ENCODE results near the gene CNTN4.

The CNTN4 gene

DNA sequence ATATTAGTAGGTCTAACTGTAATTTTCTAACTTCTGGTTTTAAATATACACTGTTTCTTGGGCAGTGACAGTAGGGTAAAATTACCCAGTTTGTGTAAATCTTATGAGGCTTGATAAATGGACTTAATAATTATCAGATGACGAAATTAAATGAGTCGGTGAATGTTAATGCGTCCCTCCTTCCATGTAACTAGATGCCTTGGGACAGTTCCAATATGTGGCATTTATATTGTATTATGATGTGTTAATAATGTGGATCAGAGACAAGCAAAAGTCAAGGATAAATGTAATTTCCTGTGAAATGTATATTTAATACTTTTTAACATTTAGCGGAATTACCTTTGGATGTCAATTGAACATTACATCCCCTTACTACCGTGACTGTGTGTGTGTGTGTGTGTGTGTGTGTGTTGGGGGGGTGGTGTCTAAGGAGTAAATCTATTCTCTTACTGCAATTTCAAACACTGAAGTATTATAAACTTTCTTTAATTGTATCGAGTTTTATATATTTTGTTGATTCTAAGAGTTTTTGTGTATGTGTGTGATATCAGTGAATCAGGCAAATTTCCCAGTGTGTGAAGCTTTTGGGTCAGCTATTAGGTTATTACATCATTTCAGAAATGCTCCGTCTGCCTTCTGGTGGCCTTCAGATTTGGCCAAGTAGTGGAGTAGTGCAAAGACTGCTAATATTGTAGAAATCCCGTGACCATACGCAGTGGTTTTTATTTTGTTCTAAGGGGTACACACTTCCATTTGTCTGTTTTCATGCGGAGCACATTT is 50.1 kb downstream of the CNTN4 start:
- DNase-seq (ENCODE audit: low read depth in 2 of 2), result no peak

DNA sequence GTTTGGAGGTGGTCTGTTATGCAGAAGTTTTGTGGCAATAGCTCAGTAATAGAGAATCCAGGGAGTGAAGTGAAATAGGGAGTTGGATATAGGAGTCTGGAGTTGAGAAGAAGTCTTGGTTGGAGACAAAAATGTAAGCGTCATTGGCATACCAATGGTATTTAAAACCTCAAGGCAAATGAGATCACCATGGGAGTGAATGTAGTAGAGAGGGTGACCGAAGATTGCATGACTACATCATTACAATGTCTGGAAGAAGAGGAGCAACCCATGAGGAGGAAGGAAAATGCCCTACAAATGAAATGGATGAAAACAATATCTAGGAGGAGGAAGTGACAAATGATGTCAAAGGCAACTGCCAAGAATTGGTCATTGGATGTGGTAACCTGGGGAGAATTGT is 54.4 kb downstream of the CNTN4 start:
- no peak for DNase-seq (ENCODE audit: low read depth in 2 of 2)

DNA sequence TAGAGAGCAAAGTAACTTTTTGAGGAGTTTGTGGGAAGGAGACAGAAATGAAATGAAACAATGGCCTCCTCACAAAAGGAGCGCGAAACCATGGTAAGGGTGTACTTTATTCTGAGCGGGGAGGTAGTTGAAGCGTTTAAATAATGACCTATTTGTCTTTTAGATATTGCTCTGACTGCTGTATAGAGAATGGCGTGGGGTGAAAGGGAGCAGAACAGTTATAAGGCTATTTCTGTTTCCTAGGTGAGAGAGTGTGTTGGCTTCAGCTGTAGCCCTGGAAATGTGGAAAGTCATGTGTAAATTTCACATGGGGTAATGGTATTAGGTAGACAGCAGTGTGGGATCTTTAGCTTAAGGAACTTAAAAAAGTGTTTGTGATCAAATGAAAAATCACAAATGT is 54.9 kb downstream of the CNTN4 start:
- DNase-seq (ENCODE audit: low read depth in 2 of 2), result no peak

DNA sequence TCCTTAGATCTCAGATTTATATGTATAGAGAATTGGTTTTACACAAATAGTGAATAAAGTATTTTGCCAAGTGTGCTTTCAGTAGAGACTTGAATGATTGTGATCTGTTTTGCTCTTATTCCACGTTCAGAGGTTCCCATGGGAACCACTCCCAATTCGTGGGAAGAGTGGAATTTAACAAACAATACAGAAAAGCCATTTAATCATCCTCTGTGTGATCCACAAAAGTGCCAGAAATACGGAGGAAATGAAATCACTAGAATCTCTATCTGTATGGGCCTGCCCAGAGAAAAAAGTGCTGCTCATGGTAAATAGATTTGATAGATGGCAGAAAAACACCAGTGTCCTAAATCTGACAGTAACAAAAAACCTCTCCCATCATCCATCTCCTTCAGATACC is 56.0 kb downstream of the CNTN4 start:
- no peak for DNase-seq (ENCODE audit: low read depth in 2 of 2)

DNA sequence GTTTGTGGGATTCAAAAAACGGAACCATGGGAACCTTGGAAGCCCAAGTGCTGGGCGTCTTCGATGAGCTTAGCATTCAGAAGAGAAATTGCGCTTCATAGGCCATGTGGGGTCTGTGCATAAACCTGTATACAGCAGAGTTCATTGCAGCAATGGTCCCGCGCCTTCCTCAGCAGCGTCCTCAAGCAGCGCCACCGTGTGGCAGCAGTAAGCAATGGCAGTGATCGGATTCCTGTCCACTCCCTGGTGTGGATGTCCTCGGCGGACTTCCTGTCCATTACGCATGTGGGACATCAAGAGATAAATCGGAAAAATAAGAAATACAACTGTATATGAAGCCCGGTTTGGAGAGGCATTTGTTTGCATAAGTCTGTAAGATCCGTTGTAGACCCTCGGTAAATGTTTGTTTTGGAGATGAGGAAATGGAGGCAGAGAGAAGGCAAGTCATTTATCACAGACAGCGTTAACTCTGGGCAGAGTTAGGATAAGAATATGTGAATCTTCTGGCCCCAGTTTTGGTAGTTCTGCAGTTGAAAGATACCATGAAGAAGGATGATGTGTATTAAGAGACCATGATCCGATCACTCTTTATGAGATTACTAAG is 57.7 kb downstream of the CNTN4 start:
- no peak for DNase-seq (ENCODE audit: low read depth in 2 of 2)

DNA sequence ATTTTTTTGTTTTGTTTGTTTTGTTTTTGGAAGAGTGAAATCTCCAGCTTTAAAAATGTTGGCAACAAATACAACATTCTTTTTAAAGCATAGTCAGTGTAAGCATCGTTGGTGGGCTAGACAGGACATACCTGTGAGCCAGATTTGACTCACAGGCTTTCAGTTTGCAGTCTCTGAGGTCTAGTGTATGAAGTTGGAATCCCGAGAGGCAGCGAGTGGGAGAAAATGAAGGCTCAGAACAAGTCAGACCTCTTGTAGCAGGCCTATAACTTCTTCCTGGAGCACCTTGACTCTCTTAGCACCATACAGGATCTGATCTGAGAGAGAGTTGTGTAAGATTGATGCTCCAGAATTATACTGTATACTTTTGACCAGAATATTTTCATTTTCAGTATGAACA is 60.2 kb downstream of the CNTN4 start:
- no peak for DNase-seq (ENCODE audit: low read depth in 2 of 2)

DNA sequence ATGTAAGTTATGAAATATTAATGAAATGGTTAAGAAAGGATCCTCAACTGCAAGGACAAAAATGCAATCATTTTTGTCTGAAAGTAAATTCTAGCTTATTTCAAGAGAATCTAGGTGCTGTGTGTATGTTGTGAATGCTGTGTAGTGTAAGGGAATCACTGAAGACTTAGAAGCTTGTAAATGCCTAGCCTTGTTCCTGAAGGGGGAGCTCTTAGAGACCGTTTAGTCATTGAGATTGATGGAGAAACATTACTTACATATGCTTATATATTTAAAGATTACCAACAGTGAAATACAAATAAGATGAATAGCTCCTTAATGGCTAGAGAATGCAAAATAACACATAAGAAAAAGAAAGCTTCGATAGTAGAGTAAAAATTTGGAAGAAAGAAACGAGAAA is 67.9 kb downstream of the CNTN4 start:
- DNase-seq (ENCODE audit: low read depth in 2 of 2), result no peak

DNA sequence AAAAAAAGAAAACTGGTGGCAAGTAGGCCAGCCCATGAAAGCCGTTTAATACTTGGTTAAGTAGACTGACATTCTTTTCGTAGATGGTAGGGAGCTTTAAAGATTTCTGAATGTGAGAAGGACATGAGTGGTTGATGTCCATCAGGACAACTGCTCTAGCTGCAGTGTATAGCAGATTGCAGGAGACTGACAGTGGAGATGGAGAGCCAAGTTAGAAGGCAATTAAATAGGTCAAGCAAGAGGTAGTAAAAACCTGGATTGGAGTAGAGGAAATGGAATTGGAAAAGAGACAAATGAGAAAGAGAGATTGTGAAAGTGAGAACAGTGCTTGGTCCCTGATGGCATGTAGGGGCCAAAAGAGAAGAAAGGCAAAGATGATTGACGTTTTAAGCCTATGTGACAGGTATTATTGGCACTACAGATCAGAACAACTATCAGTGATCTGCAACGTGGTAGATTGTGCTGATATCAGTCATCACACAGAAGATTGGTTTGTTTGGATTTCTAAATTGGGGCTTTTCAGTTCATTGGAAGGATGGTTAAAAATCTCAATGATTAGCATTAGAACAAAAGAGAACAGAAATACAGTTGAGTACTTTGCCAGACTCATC is 74.0 kb downstream of the CNTN4 start:
- no peak for DNase-seq (ENCODE audit: low read depth in 2 of 2)

DNA sequence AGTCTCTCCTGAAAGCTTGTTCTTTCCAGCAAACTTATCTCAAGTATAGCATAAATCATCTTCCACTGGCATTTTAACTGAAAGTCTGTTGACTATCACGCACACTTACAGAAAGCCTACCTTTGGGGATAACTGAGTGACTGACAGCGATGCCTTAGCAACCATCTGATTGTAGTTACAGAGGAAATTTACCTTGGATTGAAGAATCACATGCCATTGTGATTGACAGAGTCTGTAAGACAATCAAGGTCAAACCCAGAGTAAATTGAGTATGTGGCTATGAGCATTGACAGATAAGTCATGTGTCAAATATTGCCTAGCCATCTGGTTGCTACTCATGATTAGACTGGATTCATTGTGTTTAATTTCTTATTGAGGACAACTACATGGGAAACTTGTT is 82.0 kb downstream of the CNTN4 start:
- no peak for DNase-seq (ENCODE audit: low read depth in 2 of 2)

DNA sequence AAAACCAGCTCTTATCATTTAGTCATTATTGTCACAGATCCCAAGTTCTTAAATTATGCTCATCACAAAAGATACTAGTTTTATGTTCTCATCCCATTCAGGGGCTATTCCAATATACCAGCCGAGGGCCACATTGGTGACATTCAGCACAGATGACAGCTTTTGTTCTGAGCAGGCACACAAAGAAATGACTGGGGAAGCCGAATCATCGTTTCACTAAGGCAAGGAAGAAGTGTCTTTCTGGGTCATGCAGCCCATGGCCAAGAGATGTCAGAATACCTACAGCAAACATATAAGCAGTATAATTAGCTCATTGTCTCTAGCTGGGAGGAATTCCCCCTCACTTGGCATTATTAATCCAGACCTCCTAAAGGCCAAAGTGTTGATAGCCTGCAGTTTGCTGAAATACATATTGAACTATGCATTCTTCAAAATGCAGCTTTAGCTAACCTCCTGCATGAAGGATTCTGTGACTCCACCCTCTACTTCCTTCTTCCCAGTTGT is 100.2 kb downstream of the CNTN4 start:
- DNase-seq (ENCODE audit: low read depth in 2 of 2), result no peak

DNA sequence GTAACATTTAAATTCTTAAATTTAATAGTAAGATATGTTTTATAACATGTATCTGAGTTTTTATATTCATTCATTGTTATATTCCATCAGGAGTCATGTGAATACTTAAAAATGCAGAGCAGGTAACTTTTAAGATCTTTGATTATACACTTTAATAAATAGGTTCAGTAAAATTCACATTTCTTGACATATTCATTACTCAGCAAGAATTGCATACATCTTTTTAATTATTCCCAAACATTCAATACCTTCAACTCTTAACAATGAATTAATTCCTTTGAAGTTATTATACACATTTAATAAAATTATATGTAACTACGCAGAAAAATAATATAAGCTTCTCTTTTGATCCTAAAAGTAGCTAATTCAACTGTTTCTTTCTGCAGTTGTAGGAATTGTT is 105.4 kb downstream of the CNTN4 start:
- DNase-seq (ENCODE audit: low read depth in 2 of 2), result no peak

DNA sequence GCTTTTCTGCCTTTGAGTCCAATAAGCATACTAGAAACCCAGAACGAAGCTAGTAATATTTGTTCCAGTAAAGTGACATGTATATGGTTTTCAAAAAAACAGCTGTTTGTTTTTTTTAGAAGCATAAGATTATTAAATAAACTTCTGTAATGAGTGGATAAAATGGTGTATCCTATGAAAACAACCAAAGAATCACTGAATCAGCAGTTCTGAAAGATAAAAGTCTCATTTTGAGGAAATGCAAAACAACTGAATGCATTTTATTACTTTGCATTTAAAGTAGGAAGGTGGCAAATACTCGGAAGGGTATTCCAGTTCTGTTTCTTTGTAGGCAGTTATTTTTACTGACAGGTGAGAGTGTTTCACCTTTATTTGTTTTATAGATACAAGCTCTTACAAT is 107.0 kb downstream of the CNTN4 start:
- no peak for DNase-seq (ENCODE audit: low read depth in 2 of 2)

DNA sequence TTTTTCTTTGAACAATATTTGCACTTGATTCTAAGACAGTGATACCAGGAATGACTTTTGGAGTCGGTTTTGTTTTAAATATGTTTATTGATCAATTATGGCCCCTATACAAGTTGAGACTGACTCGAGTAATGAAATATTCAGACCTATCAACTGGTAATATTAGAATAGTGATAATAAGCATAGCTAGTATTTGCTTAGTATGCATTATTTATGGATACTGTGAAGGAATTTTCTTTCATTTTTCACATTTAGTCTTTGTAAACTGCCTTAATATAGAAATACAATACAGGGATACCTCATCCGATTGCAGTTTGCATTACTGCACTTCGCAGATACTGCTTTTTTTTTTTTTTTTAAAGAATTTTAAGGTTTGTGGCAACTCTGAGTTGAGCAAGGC is 107.9 kb downstream of the CNTN4 start:
- DNase-seq (ENCODE audit: low read depth in 2 of 2), result no peak

DNA sequence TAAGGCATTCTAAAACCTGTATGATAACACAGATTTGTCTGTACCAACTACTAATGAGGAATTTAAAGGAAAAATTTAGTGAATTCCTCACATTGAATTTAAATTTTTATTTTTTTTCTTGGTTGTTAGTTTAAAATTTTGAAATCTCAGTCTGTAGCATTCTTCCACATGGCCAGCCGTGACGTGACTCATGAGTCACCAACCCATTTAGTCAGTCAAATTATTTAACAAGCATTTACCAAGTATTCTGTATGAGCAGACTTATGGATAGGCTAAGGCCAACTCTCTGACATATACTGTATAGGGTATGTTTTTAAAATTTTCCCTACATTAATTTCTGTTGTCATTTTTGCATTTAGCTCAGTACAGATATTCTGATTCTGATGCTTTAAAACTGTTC is 112.9 kb downstream of the CNTN4 start:
- no peak for DNase-seq (ENCODE audit: low read depth in 2 of 2)

DNA sequence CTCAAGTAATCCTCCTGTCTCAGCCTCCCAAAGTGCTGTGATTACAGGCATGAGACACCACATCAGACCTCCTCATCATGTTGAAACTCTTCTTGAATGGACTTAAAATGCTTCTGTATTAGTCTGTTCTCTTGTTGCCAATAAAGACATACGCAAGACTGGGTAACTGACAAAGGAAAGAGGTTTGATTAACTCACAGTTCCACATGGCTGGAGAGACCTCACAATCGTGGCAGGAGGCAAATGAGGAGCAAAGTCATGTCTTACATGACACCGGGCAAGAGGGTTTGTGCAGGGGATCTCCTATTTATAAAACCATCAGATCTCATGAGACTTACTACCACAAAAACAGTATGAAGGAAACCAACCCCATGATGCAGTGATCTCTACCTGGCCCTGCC is 113.5 kb downstream of the CNTN4 start:
- no peak for DNase-seq (ENCODE audit: low read depth in 2 of 2)

DNA sequence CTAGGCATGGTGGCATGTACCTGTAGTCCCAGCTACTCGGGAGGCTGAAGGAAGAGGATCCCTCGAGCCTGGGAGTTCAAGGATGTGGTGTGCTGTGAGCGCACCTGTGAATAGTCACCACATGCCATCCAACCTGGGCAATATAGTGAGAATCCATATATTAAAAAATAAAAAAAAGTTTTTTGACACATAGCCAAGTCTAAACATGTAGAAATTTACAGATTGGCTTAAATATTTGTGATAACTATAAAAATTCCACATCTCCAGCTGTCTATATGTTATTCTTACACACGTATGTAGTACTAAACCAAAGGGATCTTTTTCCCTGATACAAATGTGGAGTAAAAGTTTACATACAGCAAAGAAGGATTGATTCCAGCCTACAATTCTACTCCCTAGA is 119.7 kb downstream of the CNTN4 start:
- DNase-seq (ENCODE audit: low read depth in 2 of 2), result no peak

DNA sequence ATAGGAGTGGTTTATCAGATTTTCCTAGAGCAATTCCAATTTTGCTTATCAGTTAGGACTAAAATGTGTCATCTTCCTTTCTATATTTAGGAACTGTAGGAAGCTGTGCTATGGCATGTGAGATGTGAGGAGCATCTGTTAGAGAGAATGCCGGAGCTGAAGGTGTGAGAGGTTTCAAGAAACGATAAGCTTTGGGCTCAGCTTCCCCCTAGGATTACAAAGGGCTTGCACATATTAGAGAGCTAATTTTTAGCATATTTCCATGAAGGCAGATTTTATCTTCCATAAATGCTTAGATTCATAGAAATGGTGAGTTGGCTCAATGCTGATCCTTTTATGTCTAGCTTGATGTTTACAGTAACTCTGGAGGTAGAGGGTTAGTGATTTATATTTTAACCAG is 120.2 kb downstream of the CNTN4 start:
- no peak for DNase-seq (ENCODE audit: low read depth in 2 of 2)

DNA sequence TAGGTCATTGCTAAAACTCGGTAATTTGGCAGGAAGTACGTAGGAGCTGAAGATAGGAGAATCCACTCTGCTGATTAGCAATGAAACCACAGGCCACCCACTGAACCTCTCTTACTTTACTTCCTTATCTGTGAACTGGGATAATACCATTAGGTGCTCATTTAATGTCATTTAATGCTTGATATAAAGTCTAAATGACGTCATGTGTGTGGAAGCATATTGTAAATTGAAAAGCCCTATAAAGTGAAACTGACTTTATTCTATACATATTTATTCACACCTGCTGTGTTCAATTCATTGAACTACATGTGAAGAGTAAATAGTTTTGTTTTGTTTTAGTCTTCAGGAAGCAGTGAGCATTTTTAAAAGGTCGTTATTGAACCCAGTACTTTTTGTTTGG is 137.5 kb downstream of the CNTN4 start:
- no peak for DNase-seq (ENCODE audit: low read depth in 2 of 2)

DNA sequence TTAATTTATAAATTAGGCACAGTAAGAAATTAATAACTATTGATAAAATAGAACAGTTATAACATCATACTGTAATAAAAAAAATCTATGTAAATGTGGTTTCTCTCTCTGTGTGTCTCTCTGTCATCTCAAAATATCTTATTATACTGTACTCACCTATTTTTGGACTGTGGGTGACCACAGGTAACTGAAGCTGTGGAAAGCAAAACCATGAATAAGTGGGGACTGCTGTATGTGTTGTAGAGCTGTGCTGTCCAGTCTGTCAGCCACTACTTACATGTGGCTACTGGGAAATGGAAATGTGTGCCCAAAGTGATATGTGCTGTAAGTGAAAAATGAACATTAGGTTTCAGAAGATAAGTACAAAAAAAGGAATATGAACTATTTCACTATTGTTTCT is 145.5 kb downstream of the CNTN4 start:
- DNase-seq (ENCODE audit: low read depth in 2 of 2), result no peak

DNA sequence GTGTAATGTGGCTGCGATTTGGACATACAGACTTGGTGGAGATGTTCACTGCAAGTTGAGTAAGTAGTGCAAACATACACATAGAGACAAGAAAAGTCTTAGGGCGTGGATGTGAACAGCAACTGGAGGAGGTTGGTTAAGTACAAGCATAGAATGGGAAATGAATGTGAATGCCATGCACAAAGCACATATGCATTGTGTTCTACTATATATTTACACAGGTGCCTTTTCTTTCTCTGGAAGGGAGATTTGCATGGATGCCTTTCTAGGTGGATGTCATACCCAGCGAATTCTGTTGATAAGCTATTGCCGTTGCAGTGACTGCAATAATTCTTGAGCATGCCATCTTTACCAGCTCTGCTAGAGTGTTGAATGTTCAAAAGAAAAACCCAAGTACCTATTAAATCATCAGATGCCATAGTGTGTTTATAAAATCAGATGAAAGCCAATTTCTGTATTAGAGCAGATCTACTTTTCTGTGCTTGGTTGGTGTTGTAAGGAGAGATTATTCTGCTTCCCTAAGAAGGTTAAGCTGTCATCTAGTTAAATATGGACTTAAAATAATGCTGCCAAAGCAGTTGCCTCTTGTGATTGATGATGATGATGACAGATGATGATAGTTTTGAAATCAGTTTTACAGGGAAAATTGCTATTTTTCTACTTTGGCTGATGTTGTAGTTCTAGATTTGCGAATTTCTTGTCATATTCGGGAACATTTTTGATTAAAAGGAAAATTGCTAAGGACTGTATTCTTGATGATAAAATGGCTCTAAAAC is 148.4 kb downstream of the CNTN4 start:
- DNase-seq (ENCODE audit: low read depth in 2 of 2), result no peak

DNA sequence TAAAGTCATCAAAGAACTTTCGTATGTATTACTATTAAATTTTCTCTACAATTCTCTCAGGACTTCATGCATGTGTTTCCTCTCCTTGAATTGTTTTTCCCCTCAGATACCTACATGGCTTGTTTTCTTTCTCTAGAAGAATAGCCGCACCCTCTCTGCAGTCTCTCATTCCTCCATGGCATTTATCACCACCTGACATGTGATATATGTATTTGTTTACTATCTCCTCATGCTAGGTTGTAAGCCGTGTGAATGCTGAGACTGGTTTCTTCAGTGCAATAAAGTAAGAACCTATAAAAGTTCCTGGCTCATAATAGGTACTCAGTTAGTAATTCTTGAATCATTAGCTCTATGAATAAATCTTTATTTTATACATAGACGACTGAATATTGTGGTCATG is 149.2 kb downstream of the CNTN4 start:
- DNase-seq (ENCODE audit: low read depth in 2 of 2), result no peak

DNA sequence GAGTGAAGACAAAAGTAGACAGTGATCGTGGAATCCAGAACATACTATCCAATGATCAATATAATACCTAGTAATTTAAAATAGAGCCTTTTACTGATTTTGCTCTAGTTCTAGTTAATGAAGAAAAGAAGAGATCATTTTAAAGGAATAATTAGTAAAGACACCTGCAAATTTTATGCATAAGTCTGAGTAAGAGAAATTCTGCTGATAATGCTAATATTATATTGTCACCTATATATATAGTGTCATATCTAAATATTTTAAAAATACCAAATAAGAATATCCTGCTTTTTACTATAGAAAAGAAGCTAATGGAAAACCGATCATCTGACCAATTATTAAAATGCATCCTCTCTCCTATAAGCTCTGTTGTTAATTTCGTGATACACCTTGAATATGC is 152.1 kb downstream of the CNTN4 start:
- no peak for DNase-seq (ENCODE audit: low read depth in 2 of 2)

DNA sequence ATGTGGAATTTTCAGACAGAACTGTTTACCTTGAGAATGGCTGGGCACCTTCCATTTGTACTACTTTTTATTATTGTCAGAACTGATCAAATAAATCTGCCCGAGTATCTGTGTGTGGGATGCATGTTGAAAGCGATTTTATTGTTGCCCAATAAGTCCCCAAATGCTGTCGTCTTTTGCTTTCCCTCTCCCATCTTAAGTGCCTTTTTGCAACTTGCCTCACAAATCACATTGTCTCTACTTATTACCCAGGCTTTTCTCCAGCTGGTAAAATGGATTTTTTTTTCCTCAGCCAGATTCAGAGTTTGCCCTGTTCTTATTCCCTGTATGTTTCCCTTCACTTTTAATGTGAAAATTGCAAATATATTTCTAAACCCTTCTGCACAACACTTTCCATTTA is 163.1 kb downstream of the CNTN4 start:
- DNase-seq (ENCODE audit: low read depth in 2 of 2), result no peak
